H1 (cell line): ENCODE data around the gene FGF4. TPM values are rescaled to one million over a fixed set of nuclear protein-coding genes. Genes with fewer than 3 reads are reported as not detected.
A peak's percentile ranks its signal among the peaks of the same experiment; 100 is the strongest.

ENCODE experiments used
- CTCF ChIA-PET: fragments of 300-600 bp; sonication (Branson Sonifier 250); formaldehyde crosslinking; loops from one replicate; lab custom pipeline; 2021; ENCODE audit not compliant: partially characterized antibody; lab: Charles Lee
- POLR2A ChIA-PET: fragments of 300-600 bp; sonication (Branson Sonifier 250); formaldehyde crosslinking; loops from one replicate; lab custom pipeline; 2021; ENCODE audit warnings: inconsistent platforms; ENCODE audit not compliant: partially characterized antibody; lab: Charles Lee
- DNase-seq, 2 experiments: peaks; one replicate each; pipeline versions ENCODE4 v3.0.0 to v3.0.0-alpha.2; 2010 to 2022; ENCODE audit warnings: low spot score in 2 of 2, low read depth in 1 of 2, mixed read lengths in 1 of 2
- FAIRE-seq: peaks from 2 replicates; lab custom pipeline; 2011; peaks lifted over from hg19 to GRCh38; lab: Jason Lieb, UNC
- H2AFZ ChIP-seq: 2 replicates; pipeline ENCODE4 v1.8.1; 2012; ENCODE audit warnings: low read length, inconsistent platforms
- H2AK5ac ChIP-seq: 2 replicates; pipeline ENCODE4 v1.6.1; 2013; ENCODE audit warnings: low read depth, low read length
- H2BK120ac ChIP-seq: replicated peaks from 2 replicates; pipeline ENCODE3; 2013; ENCODE audit warnings: low read depth, low read length, inconsistent platforms
- H2BK12ac ChIP-seq: 2 replicates; pipeline ENCODE4 v1.6.1; 2013; ENCODE audit warnings: low read depth, low read length
- H2BK15ac ChIP-seq: 2 replicates; pipeline ENCODE4 v1.6.1; 2013; ENCODE audit warnings: low read length
- H2BK20ac ChIP-seq: 2 replicates; pipeline ENCODE4 v1.6.1; 2013; ENCODE audit warnings: low read length
- H2BK5ac ChIP-seq: 2 replicates; pipeline ENCODE4 v1.6.1; 2013; ENCODE audit warnings: low read depth, low read length
- H3K14ac ChIP-seq: 2 replicates; pipeline ENCODE4 v1.6.1; 2013; ENCODE audit warnings: inconsistent platforms; ENCODE audit not compliant: insufficient read length
- H3K18ac ChIP-seq: 2 replicates; pipeline ENCODE4 v1.6.1; 2013; ENCODE audit warnings: low read length; ENCODE audit errors: extremely low read depth
- H3K23ac ChIP-seq: 2 replicates; pipeline ENCODE4 v1.6.1; 2013; ENCODE audit warnings: inconsistent platforms; ENCODE audit not compliant: insufficient read length
- H3K23me2 ChIP-seq: 2 replicates; pipeline ENCODE4 v1.6.1; 2013; ENCODE audit warnings: low read depth, low read length
- H3K27ac ChIP-seq: 2 replicates; pipeline ENCODE4 v1.6.1; 2011; ENCODE audit warnings: low read depth, low read length, inconsistent platforms
- H3K27me3 ChIP-seq, 4 experiments: replicated peaks in 1 of 4; 1 replicate in 1 of 4; 2 replicates in 3 of 4; pipeline versions ENCODE4 v1.6.1 to v1.8.1; 2011 to 2013; ENCODE audit warnings: low read length in 3 of 4, mild to moderate bottlenecking in 3 of 4, inconsistent platforms in 2 of 4, mixed read lengths in 2 of 4, moderate library complexity in 1 of 4; ENCODE audit not compliant: control insufficient read depth in 3 of 4, insufficient read depth in 3 of 4; ENCODE audit errors: extremely low read depth in 1 of 4
- H3K36me3 ChIP-seq, 4 experiments: 2 replicates each; pipeline versions ENCODE4 v1.6.1 to v1.8.1; 2011 to 2013; ENCODE audit warnings: mild to moderate bottlenecking in 4 of 4, low read length in 3 of 4, moderate library complexity in 2 of 4, control low read depth in 1 of 4, inconsistent platforms in 1 of 4; ENCODE audit not compliant: insufficient read depth in 4 of 4, control insufficient read depth in 2 of 4
- H3K4ac ChIP-seq: replicated peaks from 2 replicates; pipeline ENCODE3; 2013; ENCODE audit warnings: low read length, low read depth, mixed read lengths, inconsistent platforms; ENCODE audit not compliant: insufficient read length
- H3K4me1 ChIP-seq, 4 experiments: replicated peaks in 1 of 4; 1 replicate in 1 of 4; 2 replicates in 3 of 4; pipeline versions ENCODE4 v1.6.1 to v1.8.1; 2011 to 2013; ENCODE audit warnings: low read length in 3 of 4, inconsistent platforms in 2 of 4, mixed read lengths in 1 of 4; ENCODE audit not compliant: insufficient read depth in 4 of 4, control insufficient read depth in 3 of 4
- H3K4me2 ChIP-seq, 2 experiments: 2 replicates each; pipeline versions ENCODE4 v1.6.1 to v1.8.1; 2011 to 2013; ENCODE audit warnings: low read depth in 2 of 2, low read length in 2 of 2, control low read depth in 1 of 2, inconsistent platforms in 1 of 2, mild to moderate bottlenecking in 1 of 2; ENCODE audit not compliant: insufficient read depth in 1 of 2
- H3K4me3 ChIP-seq, 4 experiments: fragments of 200-600, 300-600 bp in 1 of 4; sonication (generic), shearing (Covaris generic), sonication (Bioruptor Twin) in 1 of 4; 2 replicates each; pipeline versions ENCODE4 v1.5.1 to v1.8.1; 2011 to 2016; ENCODE audit warnings: low read length in 4 of 4, low read depth in 3 of 4, control low read depth in 2 of 4, inconsistent platforms in 2 of 4, mild to moderate bottlenecking in 2 of 4, mixed read lengths in 1 of 4, moderate library complexity in 1 of 4; ENCODE audit not compliant: insufficient read depth in 2 of 4; ENCODE audit errors: extremely low read depth in 1 of 4
- H3K56ac ChIP-seq: replicated peaks from 2 replicates; pipeline ENCODE3; 2013; ENCODE audit warnings: low read depth, mild to moderate bottlenecking, mixed read lengths, low read length, inconsistent platforms; ENCODE audit not compliant: insufficient read length
- H3K79me1 ChIP-seq: 2 replicates; pipeline ENCODE4 v1.6.1; 2013; ENCODE audit warnings: low read depth, low read length, control low read depth
- H3K79me2 ChIP-seq, 2 experiments: 2 replicates each; pipeline versions ENCODE4 v1.6.1 to v1.8.1; 2012 to 2013; ENCODE audit warnings: low read length in 2 of 2, mild to moderate bottlenecking in 2 of 2, inconsistent platforms in 1 of 2; ENCODE audit not compliant: insufficient read depth in 2 of 2, control insufficient read depth in 1 of 2
- H3K9ac ChIP-seq, 4 experiments: replicated peaks in 1 of 4; 1 replicate in 1 of 4; 2 replicates in 3 of 4; pipeline versions ENCODE4 v1.6.1 to v1.8.1; 2011 to 2013; ENCODE audit warnings: low read depth in 3 of 4, low read length in 3 of 4, control low read depth in 2 of 4, mild to moderate bottlenecking in 2 of 4, moderate library complexity in 2 of 4, inconsistent platforms in 1 of 4; ENCODE audit errors: extremely low read depth in 1 of 4
- H3K9me3 ChIP-seq, 2 experiments: 2 replicates each; pipeline versions ENCODE4 v1.6.1 to v1.8.1; 2012 to 2013; ENCODE audit warnings: mild to moderate bottlenecking in 2 of 2, moderate library complexity in 2 of 2, control low read depth in 1 of 2, inconsistent platforms in 1 of 2, low read depth in 1 of 2, low read length in 1 of 2, mixed read lengths in 1 of 2; ENCODE audit not compliant: insufficient read depth in 2 of 2
- H4K20me1 ChIP-seq, 2 experiments: replicated peaks in 1 of 2; 2 replicates each; pipeline versions ENCODE3 to v1.8.1; 2011 to 2013; ENCODE audit warnings: inconsistent platforms in 2 of 2, low read length in 2 of 2, mild to moderate bottlenecking in 1 of 2; ENCODE audit not compliant: insufficient read depth in 2 of 2, control insufficient read depth in 1 of 2
- H4K5ac ChIP-seq: 2 replicates; pipeline ENCODE4 v1.6.1; 2013; ENCODE audit warnings: low read length, low read depth, mixed read lengths, inconsistent platforms; ENCODE audit not compliant: insufficient read length
- H4K8ac ChIP-seq: 2 replicates; pipeline ENCODE4 v1.8.0; 2013; ENCODE audit warnings: mild to moderate bottlenecking, moderate library complexity, low read length, inconsistent platforms; ENCODE audit not compliant: insufficient read depth; ENCODE audit errors: extremely low read depth
- H4K91ac ChIP-seq: replicated peaks from 2 replicates; pipeline ENCODE3; 2013; ENCODE audit warnings: low read length, mixed read lengths, inconsistent platforms; ENCODE audit not compliant: insufficient read length
- CTBP2 ChIP-seq: IDR thresholded peaks from 2 replicates; pipeline ENCODE4 v1.7.0; 2011; ENCODE audit warnings: borderline replicate concordance, mild to moderate bottlenecking, moderate library complexity, mixed read lengths, low read length; ENCODE audit not compliant: insufficient read depth, insufficient read length
- RBBP5 ChIP-seq: IDR thresholded peaks from 2 replicates; pipeline ENCODE4 v1.7.1; 2012; ENCODE audit warnings: low read depth, mild to moderate bottlenecking, inconsistent platforms, low read length, moderate library complexity, borderline replicate concordance
- SIRT6 ChIP-seq: IDR thresholded peaks from one replicate; pipeline ENCODE4 v1.7.1; 2012; ENCODE audit warnings: low read length, inconsistent platforms
- SIX5 ChIP-seq: IDR thresholded peaks from 2 replicates; pipeline ENCODE4 v1.6.1; 2011; ENCODE audit warnings: mild to moderate bottlenecking, low read depth, low read length
- ZNF274 ChIP-seq: IDR thresholded peaks from 2 replicates; pipeline ENCODE4 v1.7.0; 2012; ENCODE audit warnings: low read length, borderline replicate concordance; ENCODE audit errors: extremely low read depth
- WGBS, 2 experiments: shearing (Covaris generic) in 1 of 2; methylation state at CpG; one replicate each; pipeline versions ENCODE4 v1.1.6 to v1.1.7; 2013 to 2015; ENCODE audit warnings: low lambda C conversion rate in 2 of 2, mixed read lengths in 2 of 2, inconsistent platforms in 1 of 2, low coverage in 1 of 2, missing lambda C conversion rate in 1 of 2; ENCODE audit not compliant: insufficient replicate concordance in 2 of 2, insufficient coverage in 1 of 2, insufficient read length in 1 of 2; ENCODE audit errors: extremely low coverage in 1 of 2, missing lambda C conversion rate in 1 of 2; 5-methylcytosine and 5-hydroxymethylcytosine counted together
- polyA plus RNA-seq, 7 experiments: library from polyadenylated mRNA; depleted of rRNA in 3 of 7; stranded (reverse) in 5 of 7; unstranded in 2 of 7; fragments of >200 nt in 5 of 7; fragments of 200-250 nt in 2 of 7; gene quantifications; 1 replicate in 5 of 7; 2 replicates in 1 of 7; 4 replicates in 1 of 7; pipeline versions ENCODE4 v1.2.1 to v1.2.3, GENCODE V29; 2011 to 2013; ENCODE audit warnings: missing spikeins in 2 of 7, mixed read lengths in 2 of 7
- total RNA-seq: library from RNA; stranded (reverse); fragmentation: NEBNext Ultra II Directional; extraction: Animal tissue kit (Norgen Biotek cat#: 25700); gene quantifications from 2 replicates; pipeline ENCODE4 v1.2.1, GENCODE V29; 2021

Gene FGF4
- total and polyA plus RNA-seq, 2 of the 8 experiments (the other 6 are each of a cell fraction or from before 2014, with no cell fraction given), result 0.57 to 2.0 TPM

DNA sequence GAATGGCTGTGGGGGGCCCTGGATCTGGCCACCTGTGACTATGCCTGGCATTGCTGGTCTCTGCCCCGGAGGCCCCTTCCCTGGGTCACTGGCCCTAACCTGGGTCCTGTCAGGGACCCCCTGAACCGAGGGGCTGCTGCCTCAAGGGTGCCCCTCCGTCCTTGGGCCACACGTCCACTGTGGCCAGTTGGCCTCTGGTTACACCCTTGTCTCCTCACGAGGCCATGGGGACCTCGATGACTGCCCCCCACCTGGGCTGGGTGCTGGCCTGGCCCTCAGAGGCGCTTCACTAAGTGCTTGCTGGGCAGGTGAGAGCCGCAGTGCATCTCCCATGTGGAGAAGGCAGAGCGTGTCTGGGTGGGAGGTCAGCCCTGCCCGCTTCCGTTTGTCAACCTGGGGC is 44.0 kb downstream of the FGF4 start:
- H3K23me2 ChIP-seq, result no peaks in the 10 kb centered on the region
- H4K91ac ChIP-seq, result no peak overlapping the region
- H3K23ac ChIP-seq, result no peak overlapping the region
- H3K14ac ChIP-seq, result no peak overlapping the region
- peak overlapping the region; percentile 8; the same call in 1 of the 2 replicates for H4K8ac ChIP-seq
- FAIRE-seq, result no peak
- H3K9ac ChIP-seq, result no peak overlapping the region
- POLR2A ChIA-PET, result no interaction called here
- no peak overlapping the region for H3K4ac ChIP-seq
- H3K27me3 ChIP-seq, result no peaks in the 10 kb centered on the region; a peak in 2 of 7 replicates
- H2BK120ac ChIP-seq, result no peak overlapping the region
- H3K36me3 ChIP-seq, result no peaks in the 10 kb centered on the region
- TF ChIP-seq RBBP5, result no peak
- no peak for TF ChIP-seq CTBP2
- TF ChIP-seq SIX5, result no peak
- no peak for TF ChIP-seq ZNF274
- TF ChIP-seq SIRT6, result no peak
- TF ChIP-seq, all 59 proteins: peak for 0
- no peak for DNase-seq
- Histone ChIP-seq H3K79me2 (no peaks in the 10 kb centered on the region), H2BK12ac (no peak overlapping the region), H2BK20ac (no peak overlapping the region), H4K5ac (no peak overlapping the region), H3K4me3 (no peak overlapping the region), H2AFZ (no peak overlapping the region), H2AK5ac (no peak overlapping the region), H4K20me1 (peaks cover 0 to 2% of the 10 kb centered on the region in 2 experiments), H3K18ac (no peak overlapping the region), H3K4me1 (peaks cover 0 to 3% (median 1%) of the 10 kb centered on the region in 4 experiments; a peak in 1 of 7 replicates), H2BK5ac (no peak overlapping the region), H3K27ac (no peak overlapping the region), H2BK15ac (no peak overlapping the region), H3K56ac (no peak overlapping the region), H3K4me2 (no peak overlapping the region), H3K79me1 (no peaks in the 10 kb centered on the region), H3K9me3 (peaks cover 6 to 9% of the 10 kb centered on the region in 2 experiments; a peak in 2 of 4 replicates)
- CTCF ChIA-PET, result interaction anchor here (20.5 kb wide), 1 partner anchor 66 kb away, joined by 197 read pairs; no protein-coding TSS in a partner anchor
- 86% methylated on average over 10 of the region's 11 CpGs; no CpG with 5 or more reads in 1 of the 2 experiments for WGBS, 2 experiments
